ENCODE results near the gene THYN1.
A peak's percentile ranks its signal among the peaks of the same experiment; 100 is the strongest.
"Not testable (repeated sequence)": the region's sequence is repeated elsewhere in the genome, so short reads cannot be mapped to it uniquely, and the experiment has no call there.

The THYN1 gene

DNA sequence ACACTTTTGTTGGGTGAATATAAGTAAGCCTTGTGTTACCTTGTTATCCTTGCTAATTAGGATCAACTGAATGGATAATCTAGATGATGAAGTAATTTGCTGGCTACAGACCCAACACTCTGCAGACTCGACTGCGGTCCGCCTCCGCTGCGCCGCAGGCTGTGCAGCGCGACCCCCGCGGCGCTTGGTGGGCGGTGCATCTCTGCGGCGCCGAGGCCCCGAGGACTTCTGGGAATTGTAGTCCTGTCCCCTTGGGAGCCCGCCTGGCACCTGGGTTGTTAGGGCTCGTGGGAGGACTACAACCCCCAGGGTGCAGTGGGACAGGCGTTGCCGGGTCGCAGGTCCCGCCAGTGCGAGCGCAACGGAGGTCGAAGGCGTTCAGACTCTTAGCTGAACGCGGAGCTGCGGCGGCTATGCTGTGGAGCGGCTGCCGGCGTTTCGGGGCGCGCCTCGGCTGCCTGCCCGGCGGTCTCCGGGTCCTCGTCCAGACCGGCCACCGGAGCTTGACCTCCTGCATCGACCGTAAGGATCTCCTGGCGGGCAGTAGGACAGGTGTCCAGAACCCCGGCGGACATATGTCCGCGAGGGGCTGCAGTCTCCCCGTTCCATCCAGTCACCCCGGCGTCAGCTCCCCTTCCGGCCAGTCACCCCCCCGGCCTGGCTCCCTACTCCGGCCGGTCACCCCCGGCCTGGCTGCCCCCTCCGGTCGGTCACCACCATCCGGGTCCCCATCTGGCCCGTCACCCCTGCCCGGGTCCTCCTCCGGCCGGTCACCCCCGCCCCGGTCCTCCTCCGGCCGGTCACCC, at the start of gene THYN1, which contains the start of gene ACAD8:
Gene THYN1 (minus strand): TSS at position 165 of the 806 bp plus-strand sequence. CDS start 470 bp downstream, outside the sequence.
Gene ACAD8 (plus strand): TSS at position 381 of the 806 bp plus-strand sequence. CDS start 33 bp downstream, at position 414.
- DNase-seq (ENCODE audit: low read depth, low spot score) = peak; percentile 74
- H3K27ac ChIP-seq = no peak within 1 kb of the TSS

DNA sequence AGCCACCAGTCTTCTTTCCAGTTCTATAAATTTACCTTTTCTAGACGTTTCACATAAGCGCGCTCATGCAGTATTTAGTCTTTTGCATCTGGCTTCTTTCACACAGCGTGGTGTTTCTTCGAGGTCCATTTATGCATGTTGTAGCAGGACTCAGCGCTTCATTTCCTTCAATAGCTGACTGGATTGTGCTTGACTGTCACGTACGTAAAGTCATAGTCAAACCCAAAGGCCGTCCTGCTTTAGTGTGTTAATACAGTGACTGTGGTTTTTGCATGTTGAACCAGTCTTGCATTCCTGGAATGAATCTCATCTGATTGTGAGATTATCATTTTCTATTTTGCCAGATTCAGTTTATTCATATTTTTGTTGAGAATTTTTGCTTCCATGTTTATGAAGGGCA, 41.5 kb upstream of the THYN1 start:
- H3K27ac ChIP-seq = no peak overlapping the region
- no peak for DNase-seq (ENCODE audit: low read depth, low spot score)

DNA sequence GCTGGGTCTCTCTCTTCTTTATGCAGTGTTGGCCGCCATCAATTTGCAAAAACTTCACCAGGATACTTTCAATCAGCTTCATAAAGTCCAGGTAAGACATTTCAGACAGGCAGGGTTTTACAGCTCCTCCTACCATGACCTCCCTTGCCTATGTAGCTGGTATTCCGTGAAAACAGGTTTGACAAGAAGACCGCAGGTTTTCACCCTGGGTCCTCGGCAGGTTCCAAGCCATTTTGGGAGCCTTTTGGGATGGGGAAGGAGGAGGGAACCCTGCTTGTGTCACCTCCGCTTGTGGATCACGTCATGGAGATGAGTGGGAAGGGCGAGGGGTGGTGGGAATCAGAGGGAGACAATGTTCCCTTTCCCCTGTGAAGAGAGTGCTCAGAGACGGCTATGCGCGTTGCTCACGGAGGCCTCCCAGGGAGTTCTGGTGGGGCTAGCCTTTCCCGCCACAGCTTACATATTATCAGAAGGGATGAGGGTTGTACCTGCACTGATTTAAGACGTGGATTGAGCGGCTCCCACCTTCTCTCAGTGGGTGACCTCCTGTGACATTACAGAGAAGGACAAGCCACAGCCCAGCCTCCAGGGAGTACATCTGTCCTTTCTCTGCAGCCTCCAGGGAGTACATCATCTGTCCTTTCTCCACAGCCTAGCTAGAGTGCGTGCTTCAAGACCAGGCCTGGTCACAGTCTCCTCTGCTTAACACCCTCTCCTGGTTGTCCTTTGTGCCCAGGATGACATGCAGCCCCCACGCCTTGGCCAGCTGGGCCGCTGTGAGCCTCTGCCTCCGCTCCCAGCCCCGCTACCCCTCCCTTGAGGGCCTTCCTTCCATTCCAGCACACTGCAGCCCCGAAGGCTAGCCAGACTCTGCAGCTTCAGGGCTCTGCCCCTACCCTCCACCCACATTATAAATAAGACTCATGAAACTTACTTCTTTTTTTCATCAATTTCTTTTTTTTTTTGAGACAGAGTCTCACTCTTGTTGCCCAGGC, 40.3 kb upstream of the THYN1 start:
- DNase-seq (ENCODE audit: low read depth, low spot score) = no peak
- H3K27ac ChIP-seq = no peak overlapping the region

DNA sequence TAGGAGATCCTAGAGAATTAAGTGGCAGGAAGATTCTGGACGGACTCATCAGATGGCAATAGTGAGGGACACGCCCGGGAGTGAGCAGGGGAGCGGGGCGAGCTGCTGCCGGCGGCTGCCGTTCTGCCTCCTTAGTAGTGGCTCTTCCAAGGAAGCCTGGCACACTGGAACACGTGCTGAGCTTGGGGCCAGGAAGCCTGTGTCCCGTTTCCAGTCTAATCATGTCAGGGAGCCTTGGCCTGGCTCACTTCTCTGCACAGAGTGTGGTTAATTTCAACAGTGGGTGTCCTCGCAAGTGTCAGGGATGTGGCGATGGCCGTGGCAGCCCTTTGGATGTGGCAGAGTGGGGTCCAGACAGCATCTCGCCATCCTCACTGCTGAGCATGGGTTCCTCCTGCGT, 39.5 kb upstream of the THYN1 start:
- no peak overlapping the region for H3K27ac ChIP-seq
- DNase-seq (ENCODE audit: low read depth, low spot score) = no peak

DNA sequence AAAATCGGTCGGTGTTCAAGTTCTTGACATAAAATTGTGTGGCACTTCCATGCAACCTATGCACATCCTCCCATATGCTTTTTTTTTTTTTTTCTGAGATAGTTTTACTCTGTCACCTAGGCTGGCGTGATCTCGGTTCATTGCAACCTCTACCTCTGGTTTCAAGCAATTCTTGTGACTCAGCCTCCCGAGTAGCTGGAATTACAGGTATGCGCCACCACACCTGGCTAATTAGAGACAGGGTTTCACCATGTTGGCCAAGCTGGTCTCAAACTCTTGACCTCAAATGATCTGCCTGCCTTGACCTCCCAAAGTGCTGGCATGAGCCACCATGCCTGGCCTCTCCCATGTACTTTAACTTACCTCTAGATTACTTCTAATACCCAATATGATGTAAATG, 38.0 kb upstream of the THYN1 start:
- no peak for DNase-seq (ENCODE audit: low read depth, low spot score)
- no peak overlapping the region for H3K27ac ChIP-seq

DNA sequence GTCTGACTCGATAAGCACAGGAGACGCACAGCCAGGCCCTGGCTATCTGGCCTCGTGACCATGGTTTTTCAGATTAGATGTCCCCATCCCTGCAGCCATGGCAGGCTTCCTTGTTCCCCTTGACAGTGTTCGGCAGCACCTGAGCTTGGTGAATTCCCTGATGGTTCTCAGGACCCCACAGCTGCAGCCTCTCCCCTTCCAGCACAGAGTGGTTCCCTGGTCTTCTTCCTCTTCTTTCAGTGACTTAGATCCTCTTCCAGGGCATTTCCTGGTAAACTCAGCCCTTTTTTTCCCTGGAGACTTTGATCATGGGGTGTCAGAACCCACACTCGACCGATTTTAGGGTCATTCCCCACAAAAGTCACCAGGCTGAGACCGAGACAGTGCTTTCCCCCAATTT, 37.5 kb upstream of the THYN1 start:
- no peak overlapping the region for H3K27ac ChIP-seq
- no peak for DNase-seq (ENCODE audit: low read depth, low spot score)

DNA sequence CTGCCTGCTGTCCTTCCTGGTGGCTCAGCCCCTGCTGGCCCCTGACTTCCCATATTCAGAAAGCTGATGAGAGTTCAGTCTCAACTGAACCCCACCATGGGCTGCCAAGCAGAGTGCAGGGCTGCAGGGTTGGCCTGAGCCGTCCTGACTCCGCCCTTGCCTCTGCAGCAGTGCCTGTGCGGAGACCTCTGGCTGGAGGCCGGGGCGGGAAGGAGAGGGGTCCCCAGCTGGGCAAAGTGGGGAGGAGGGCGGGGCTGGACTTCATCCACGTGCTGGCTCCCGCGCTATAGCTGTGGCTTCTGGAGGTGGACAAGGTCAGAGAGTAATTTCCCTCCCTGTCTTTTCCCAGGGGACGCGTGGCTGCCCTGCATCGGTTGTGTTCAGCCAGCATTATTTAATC, 36.6 kb upstream of the THYN1 start:
- no peak overlapping the region for H3K27ac ChIP-seq

DNA sequence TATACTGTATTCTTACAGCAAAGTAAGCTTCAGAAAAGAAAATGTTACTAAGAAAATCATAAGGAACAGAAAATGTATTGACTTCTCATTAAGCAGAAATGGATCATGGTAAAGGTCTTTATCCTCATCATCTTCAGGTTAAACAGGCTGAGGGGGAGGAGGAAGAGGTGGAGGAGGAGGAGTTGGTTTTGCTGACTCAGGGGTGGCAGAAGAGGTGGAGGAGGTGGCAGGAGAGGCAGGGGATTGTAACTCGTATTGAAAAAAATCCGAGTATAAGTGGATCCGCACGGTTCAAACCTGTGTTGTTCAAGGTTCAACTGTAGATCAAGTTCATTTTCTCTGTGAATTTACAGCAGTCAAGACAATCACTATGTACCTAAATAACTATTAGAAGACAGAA, 36.0 kb upstream of the THYN1 start:
- no peak overlapping the region for H3K27ac ChIP-seq

More for the DNA sequence above, 36.6 kb upstream of the THYN1 start:
- DNase-seq (ENCODE audit: low read depth, low spot score) = no peak

DNA sequence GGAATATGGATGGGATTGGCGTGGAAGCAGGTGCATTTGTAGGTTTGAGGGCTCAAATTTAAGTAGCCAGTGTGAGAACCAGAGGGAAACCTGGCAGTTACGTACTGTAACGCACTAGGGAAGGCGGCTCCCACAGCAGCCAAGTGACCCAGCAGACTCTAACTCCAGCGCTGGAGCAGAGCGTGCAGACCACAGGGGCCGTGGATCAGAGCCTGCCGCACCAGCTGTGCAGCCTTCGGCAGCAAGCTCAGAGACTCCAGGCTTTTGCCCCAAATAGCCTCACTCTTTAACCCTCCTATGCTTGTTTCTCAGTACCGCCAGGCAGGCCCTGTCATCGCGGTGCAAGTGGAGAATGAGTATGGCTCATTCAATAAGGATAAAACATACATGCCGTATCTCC, 35.3 kb upstream of the THYN1 start:
- DNase-seq (ENCODE audit: low read depth, low spot score) = no peak
- H3K27ac ChIP-seq = no peak overlapping the region

More for the DNA sequence above, 36.0 kb upstream of the THYN1 start:
- DNase-seq (ENCODE audit: low read depth, low spot score) = no peak

DNA sequence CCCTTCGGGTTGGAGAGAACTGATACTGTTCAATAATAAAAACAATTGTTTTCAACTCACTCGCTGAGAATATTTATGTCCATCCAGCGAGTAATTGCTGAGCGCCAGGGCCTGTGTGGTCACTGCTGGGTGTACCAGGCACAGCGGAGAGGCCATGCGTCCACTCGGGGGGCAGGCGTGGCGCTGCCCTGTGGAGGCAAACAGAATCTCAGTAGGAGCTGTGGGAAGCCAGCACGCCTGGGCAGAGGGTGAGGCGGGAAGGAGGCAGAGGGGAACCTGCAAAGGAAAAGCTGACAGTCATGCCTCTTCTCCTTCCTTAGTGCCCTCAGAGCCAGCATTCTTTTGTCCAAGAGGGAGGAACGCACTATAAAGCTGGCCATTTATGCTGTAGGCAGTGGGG, 34.4 kb upstream of the THYN1 start:
- no peak overlapping the region for H3K27ac ChIP-seq
- DNase-seq (ENCODE audit: low read depth, low spot score) = no peak

DNA sequence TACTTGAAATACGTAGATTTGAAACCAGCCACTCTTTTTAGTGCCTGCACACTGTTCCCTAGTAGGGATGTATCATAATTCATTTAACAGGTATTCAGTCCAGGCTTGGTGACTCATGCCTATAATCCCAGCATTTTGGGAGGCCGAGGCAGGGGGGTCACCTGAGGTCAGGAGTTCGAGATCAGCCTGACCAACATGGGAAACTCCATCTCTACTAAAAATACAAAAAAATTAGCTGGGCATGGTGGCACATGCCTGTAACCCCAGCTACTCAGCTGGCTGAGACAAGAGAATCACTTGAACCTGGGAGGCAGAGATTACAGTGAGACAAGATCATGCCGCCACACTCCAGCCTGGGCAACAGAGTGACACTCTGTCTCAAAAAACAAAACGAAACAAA, 31.2 kb upstream of the THYN1 start:
- H3K27ac ChIP-seq; DNase-seq (ENCODE audit: low read depth, low spot score): not testable (repeated sequence)

DNA sequence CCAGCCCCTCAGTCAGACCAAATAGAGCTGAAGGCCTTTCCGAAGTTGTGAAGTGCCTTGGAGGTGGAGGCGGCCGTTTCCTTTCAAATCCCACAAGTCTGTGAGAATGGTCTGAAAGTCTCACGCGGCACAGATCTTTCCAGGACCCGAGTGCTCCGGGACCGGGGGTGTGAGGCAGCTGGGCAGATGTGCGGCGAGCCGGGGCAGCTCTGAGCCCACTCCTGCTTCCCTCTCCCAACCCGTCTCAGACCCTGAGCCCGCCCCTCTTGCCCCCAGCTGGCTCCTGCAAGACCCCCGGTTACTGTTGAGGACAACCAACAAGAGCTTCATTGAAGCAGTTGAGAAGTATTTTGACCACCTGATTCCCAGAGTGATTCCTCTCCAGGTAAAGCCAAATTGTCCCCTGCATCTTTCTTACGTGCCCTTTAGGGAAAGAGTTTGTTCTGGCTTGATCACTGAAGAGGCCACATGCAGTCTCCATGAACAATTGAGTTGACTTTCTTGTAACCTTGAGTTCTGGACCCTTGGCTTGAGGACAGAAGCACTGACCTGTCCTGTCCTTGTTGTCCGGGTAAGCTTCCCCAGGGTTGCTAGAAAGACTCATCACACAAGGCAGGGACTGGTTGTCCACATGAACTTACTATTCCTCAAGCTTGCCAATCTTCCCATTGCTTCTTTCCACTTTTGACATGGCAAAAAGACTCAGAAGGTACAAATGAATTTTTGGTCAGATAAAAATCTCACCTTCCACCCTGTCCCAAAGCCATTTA, 30.5 kb upstream of the THYN1 start:
- H3K27ac ChIP-seq = no peak overlapping the region
- DNase-seq (ENCODE audit: low read depth, low spot score) = no peak

DNA sequence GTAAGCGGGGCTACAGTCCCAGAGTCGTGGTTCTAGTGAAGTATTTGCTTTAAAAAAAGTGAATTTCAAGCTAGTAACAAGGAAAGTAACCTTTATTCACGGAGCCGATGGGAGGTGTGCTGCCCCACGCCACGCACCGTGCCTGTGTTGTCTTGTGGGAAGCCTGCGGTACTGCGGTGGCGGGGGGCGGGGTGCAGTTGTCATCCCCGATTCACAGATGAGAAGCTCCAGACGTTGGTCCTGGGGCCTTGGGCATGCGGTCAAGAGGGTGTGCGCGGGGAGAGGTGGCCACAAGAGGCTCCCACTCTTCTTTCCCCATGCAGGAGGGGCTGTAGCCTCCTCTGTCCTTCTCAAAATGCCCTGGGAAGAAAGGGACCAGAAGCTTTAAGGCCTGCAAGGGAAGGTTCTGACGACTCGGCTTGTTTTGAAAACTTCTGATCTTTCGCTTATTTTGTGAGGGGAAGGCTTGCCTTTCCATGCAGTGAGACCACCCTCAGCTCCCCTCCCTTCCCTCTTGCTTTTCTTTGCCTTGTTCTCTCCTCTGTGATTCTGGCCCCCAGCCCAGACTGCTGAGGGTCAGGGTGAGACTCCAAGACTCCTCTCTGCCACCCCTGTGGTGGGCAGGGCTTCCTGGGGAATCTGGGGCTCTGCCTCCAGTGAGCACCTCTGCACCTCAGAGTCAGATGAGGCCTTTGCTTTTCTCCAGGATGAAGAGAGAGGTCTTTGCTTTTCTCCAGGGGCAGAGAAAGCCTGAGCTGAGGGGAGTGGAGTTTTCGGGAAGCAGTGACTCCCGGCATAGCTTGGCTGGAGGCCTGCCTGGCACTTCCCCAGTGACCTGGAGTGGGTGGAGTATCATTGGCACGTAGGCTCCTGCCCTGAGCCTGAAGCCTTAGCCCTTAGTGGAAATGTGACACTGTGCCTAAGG, 29.2 kb upstream of the THYN1 start:
- DNase-seq (ENCODE audit: low read depth, low spot score) = no peak

DNA sequence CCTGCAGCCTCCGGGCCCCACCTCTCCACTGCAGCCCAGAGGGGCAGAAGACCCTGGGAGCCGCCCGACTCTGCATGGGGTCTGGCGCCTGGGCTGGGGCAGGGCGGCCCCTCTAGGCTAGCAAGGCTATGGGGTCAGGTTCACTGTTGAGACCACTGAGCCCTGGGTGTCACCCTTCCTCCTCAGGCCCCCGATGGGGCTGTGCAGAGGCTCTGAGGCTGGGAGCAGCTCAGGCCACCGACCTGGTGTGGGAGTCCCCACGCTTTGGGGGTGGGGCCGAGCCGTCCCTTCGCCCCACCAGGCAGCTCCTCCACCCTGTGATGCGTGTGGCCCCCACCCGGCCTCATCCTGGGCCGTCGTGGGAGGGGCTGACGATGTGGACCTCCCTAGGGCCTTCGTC, 28.5 kb upstream of the THYN1 start:
- not testable (repeated sequence) for H3K27ac ChIP-seq; DNase-seq (ENCODE audit: low read depth, low spot score)

More for the DNA sequence above, 29.2 kb upstream of the THYN1 start:
- no peak overlapping the region for H3K27ac ChIP-seq

DNA sequence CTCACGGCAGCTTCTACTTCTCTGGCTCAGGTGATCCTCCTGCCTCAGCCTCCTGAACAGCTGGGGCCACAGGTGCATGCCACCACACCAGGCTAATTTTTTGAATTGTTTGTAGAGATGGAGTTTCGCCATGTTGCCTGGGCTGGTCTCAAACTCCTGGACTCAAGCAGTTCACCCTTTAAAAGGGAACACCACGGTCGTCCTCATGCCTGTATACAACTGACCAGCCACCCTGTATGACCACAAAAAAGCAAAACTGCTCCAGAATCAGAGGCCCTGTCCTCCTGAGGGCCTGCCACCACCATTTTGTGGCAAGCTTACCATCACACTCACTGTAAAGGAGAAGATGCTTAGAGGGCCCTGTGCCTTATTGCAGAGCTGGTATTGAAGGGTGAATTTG, 25.2 kb upstream of the THYN1 start:
- H3K27ac ChIP-seq = no peak overlapping the region
- DNase-seq (ENCODE audit: low read depth, low spot score) = no peak

DNA sequence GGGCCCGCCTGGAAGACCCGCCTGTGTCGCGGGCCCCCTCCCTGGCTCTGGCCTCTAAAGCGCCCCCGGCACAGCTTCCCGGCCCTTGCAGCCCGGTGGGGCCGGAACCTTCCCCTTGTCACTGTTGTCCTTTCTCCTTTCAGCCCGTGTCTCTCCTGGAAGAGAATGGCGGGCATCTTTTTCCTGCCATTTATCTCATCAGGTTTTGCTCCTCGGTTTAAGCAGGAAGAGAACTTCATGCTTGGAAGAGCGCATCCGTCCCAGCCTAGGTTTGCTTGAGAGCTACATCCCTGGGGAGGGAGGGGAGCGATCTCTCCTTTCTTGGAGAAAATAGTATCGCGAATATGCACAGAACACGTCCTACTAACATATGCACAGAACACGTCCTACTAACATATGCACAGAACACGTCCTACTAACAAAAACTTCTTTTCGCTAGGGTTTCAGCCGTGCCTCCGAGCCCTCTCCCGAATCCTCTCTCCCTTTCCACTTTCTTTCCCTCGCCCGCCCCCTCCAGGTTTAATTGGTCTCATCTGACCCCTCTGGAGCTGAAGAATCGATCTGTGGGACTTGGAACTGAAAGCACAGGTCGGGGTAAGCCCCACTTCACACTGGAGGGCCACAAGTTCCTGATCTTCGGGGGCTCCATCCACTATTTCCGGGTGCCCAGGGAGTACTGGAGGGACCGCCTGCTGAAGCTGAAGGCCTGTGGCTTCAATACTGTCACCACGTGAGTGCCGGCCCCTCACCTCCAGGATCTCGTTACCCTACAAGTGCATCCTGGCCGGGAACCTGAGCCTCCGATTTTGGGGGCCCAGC, 24.2 kb upstream of the THYN1 start:
- no peak for DNase-seq (ENCODE audit: low read depth, low spot score)
- H3K27ac ChIP-seq = no peak overlapping the region

DNA sequence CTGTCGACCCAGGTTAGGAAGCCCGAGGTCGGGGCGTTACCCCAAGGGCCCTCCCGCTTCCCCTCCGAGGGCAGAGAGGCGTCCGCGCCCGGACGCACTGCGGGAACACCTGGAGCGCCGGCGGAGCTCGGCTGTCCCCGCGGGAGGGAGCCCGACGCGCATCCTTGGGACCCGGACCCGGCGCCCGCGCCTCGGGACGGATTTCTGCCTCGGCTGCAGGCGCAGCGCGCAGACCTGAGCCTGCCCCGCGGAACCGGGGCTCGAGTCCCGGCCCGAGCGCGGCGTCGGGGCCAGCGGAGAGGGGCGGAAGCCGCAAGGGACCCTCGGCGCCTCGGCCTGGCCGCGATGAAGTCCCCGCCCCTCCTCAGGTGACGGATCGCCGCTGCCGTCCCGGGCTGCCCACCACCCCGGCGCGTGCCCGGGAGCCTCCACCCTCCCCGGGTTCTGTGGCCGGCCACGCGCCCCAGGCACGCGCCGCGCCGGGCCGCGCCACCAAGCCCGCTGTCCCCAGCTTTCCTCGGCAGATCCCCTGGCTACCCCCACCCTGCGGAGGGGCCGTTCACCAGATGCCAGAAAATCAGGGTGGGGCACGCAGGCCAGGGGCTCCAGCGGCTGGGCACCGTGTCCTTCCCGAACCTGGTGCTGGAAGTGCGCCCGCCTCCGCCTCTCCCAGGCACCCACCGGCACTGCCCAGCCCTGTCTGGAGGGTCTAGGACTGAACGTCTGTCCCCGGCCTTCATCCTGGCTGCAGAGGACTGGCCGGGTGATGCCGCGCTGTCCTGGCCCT, 23.4 kb upstream of the THYN1 start:
- no peak for DNase-seq (ENCODE audit: low read depth, low spot score)
- no peak overlapping the region for H3K27ac ChIP-seq

Data from epithelial cell of prostate (primary cell).